ENCODE data around the gene B3GLCT. TPM values are rescaled to one million over a fixed set of nuclear protein-coding genes. Genes with fewer than 3 reads are reported as not detected.

B3GLCT gene
- total and polyA plus RNA-seq, 4 donors = 1.5 to 3.6 (median 2.2) TPM

- TF ChIP-seq, protein P1, sequence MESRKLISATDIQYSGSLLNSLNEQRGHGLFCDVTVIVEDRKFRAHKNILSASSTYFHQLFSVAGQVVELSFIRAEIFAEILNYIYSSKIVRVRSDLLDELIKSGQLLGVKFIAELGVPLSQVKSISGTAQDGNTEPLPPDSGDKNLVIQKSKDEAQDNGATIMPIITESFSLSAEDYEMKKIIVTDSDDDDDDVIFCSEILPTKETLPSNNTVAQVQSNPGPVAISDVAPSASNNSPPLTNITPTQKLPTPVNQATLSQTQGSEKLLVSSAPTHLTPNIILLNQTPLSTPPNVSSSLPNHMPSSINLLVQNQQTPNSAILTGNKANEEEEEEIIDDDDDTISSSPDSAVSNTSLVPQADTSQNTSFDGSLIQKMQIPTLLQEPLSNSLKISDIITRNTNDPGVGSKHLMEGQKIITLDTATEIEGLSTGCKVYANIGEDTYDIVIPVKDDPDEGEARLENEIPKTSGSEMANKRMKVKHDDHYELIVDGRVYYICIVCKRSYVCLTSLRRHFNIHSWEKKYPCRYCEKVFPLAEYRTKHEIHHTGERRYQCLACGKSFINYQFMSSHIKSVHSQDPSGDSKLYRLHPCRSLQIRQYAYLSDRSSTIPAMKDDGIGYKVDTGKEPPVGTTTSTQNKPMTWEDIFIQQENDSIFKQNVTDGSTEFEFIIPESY (IDR thresholded peaks at IDR 0.05) = no peak
These were observed 111.0 kb downstream of the B3GLCT start (continued) for GRCh38 chr13:31310786-31311185.

- no peak for TF ChIP-seq JUND (IDR thresholded peaks at IDR 0.05)
- TF ChIP-seq RAD21 (IDR thresholded peaks at IDR 0.05) = no peak
- no peak for TF ChIP-seq FOXA1 (IDR thresholded peaks at IDR 0.05)
- no peak for TF ChIP-seq HNF4G (IDR thresholded peaks at IDR 0.05)
- TF ChIP-seq, protein P2, sequence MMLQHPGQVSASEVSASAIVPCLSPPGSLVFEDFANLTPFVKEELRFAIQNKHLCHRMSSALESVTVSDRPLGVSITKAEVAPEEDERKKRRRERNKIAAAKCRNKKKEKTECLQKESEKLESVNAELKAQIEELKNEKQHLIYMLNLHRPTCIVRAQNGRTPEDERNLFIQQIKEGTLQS (IDR thresholded peaks at IDR 0.05) = no peak
- TF ChIP-seq EGR1 (IDR thresholded peaks at IDR 0.05; ENCODE audit: low read depth in 2 of 2) = no peak
- TF ChIP-seq, protein P3, sequence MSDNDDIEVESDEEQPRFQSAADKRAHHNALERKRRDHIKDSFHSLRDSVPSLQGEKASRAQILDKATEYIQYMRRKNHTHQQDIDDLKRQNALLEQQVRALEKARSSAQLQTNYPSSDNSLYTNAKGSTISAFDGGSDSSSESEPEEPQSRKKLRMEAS (IDR thresholded peaks at IDR 0.05) = no peak
- no peak for DNase-seq (ENCODE audit: low spot score)
- H3K9me3 ChIP-seq (ENCODE audit: control insufficient read depth in 4 of 4, low read length in 3 of 4) = peaks cover 0 to 15% (median 12%) of the 10 kb centered on the region in 4 donors
- no peak overlapping the region for H3K4me3 ChIP-seq (ENCODE audit: low read depth in 1 of 3, low read length in 3 of 3)
- H3K9ac ChIP-seq (ENCODE audit: low read depth in 1 of 2, low read length in 2 of 2) = no peak overlapping the region
- H3K36me3 ChIP-seq (ENCODE audit: control insufficient read depth in 4 of 4, insufficient read depth in 3 of 4, low read depth in 1 of 4, low read length in 3 of 4) = peaks cover 0 to 3% (median 0%) of the 10 kb centered on the region in 4 donors
- H3K27me3 ChIP-seq (ENCODE audit: control insufficient read depth in 4 of 4, insufficient read depth in 4 of 4, low read length in 3 of 4) = no peaks in the 10 kb centered on the region
- WGBS = 88% methylated on average over 2 of the region's 2 CpGs
- H3K4me1 ChIP-seq (ENCODE audit: control insufficient read depth in 4 of 4, insufficient read depth in 4 of 4, low read length in 3 of 4) = no peaks in the 10 kb centered on the region
- no peak overlapping the region for H3K27ac ChIP-seq (ENCODE audit: low read depth in 1 of 2, low read length in 2 of 2)
These were observed 112.1 kb downstream of the B3GLCT start for GRCh38 chr13:31311921-31312320.

DNA sequence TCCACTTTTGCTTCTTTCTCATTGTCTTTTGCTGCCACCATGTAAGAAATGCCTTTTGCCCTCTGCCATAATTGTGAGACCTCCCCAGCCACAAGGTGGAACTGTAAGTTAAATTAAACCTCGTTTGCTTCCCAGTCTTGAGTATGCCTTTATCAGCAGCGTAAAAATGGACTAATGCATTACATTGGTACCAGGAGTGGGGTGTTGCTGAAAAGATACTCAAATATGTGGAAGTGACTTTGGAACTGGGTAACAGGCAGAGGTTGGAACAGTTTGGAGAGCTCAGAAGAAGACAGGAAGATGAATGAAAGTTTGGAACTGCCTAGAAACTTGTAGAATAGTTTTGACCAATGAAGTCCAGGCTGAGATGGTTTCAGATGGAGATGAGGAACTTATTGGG lies 115.2 kb downstream of the B3GLCT start:
- H3K9ac ChIP-seq (ENCODE audit: low read depth in 1 of 2, low read length in 2 of 2) = no peak overlapping the region
- H3K4me1 ChIP-seq (ENCODE audit: control insufficient read depth in 4 of 4, insufficient read depth in 4 of 4, low read length in 3 of 4) = no peaks in the 10 kb centered on the region
- H3K9me3 ChIP-seq (ENCODE audit: control insufficient read depth in 4 of 4, low read length in 3 of 4) = peaks cover 0 to 15% (median 10%) of the 10 kb centered on the region in 4 donors
- H3K4me3 ChIP-seq (ENCODE audit: low read depth in 1 of 3, low read length in 3 of 3) = no peak overlapping the region
- no peak overlapping the region for H3K27ac ChIP-seq (ENCODE audit: low read depth in 1 of 2, low read length in 2 of 2)
- no peak for TF ChIP-seq HNF4A (conservative IDR thresholded peaks at IDR 0.05)
- no peak for TF ChIP-seq RAD21 (IDR thresholded peaks at IDR 0.05)
- no peak for TF ChIP-seq EGR1 (IDR thresholded peaks at IDR 0.05; ENCODE audit: low read depth in 2 of 2)
- no peak for TF ChIP-seq HNF4G (IDR thresholded peaks at IDR 0.05)
- no peak for TF ChIP-seq TAF1 (conservative IDR thresholded peaks at IDR 0.05)
- TF ChIP-seq, protein P3 (IDR thresholded peaks at IDR 0.05) = no peak
- TF ChIP-seq, protein P4, sequence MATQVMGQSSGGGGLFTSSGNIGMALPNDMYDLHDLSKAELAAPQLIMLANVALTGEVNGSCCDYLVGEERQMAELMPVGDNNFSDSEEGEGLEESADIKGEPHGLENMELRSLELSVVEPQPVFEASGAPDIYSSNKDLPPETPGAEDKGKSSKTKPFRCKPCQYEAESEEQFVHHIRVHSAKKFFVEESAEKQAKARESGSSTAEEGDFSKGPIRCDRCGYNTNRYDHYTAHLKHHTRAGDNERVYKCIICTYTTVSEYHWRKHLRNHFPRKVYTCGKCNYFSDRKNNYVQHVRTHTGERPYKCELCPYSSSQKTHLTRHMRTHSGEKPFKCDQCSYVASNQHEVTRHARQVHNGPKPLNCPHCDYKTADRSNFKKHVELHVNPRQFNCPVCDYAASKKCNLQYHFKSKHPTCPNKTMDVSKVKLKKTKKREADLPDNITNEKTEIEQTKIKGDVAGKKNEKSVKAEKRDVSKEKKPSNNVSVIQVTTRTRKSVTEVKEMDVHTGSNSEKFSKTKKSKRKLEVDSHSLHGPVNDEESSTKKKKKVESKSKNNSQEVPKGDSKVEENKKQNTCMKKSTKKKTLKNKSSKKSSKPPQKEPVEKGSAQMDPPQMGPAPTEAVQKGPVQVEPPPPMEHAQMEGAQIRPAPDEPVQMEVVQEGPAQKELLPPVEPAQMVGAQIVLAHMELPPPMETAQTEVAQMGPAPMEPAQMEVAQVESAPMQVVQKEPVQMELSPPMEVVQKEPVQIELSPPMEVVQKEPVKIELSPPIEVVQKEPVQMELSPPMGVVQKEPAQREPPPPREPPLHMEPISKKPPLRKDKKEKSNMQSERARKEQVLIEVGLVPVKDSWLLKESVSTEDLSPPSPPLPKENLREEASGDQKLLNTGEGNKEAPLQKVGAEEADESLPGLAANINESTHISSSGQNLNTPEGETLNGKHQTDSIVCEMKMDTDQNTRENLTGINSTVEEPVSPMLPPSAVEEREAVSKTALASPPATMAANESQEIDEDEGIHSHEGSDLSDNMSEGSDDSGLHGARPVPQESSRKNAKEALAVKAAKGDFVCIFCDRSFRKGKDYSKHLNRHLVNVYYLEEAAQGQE (IDR thresholded peaks at IDR 0.05) = no peak
- no peak for TF ChIP-seq CTCF (IDR thresholded peaks at IDR 0.05; ENCODE audit: low read depth, low read length, missing input control)
- TF ChIP-seq NR2F2 (IDR thresholded peaks at IDR 0.05) = no peak
- TF ChIP-seq YY1 (IDR thresholded peaks at IDR 0.05) = no peak
- TF ChIP-seq, protein P2 (IDR thresholded peaks at IDR 0.05) = no peak
- no peak for TF ChIP-seq JUND (IDR thresholded peaks at IDR 0.05)
- no peak for TF ChIP-seq SP1 (IDR thresholded peaks at IDR 0.05)
- TF ChIP-seq, protein P1 (IDR thresholded peaks at IDR 0.05) = no peak
- no peak for TF ChIP-seq GABPA (IDR thresholded peaks at IDR 0.05 in 1 of 2, conservative IDR thresholded peaks at IDR 0.05 in 1 of 2)
- TF ChIP-seq RXRA (IDR thresholded peaks at IDR 0.05) = no peak
- TF ChIP-seq FOXA1 (IDR thresholded peaks at IDR 0.05) = no peak
- H3K27me3 ChIP-seq (ENCODE audit: control insufficient read depth in 4 of 4, insufficient read depth in 4 of 4, low read length in 3 of 4) = no peaks in the 10 kb centered on the region
- DNase-seq (ENCODE audit: low spot score) = no peak
- 86% methylated on average over 2 of the region's 2 CpGs for WGBS
- H3K36me3 ChIP-seq (ENCODE audit: control insufficient read depth in 4 of 4, insufficient read depth in 3 of 4, low read depth in 1 of 4, low read length in 3 of 4) = peaks cover 0 to 8% (median under 1%) of the 10 kb centered on the region in 4 donors

Data from liver (tissue), 9 donors.